HTERT RPE-1 (cell line): ENCODE data around the gene CYB561D1.

ENCODE experiments used
- in situ Hi-C: fragments of 300-500 bp; cut with MboI; formaldehyde crosslinking; loops from 4 replicates; pipeline ENCODE4 v1.14.3; 2020; ENCODE audit warnings: low sequenced_read_pairs

CYB561D1 gene

GRCh38 chr1:109499661-109500536 is 6.0 kb downstream of the CYB561D1 start:
- in situ Hi-C loops: no loop called here

GRCh38 chr1:109500941-109501381 is 7.1 kb downstream of the CYB561D1 start:
- in situ Hi-C loops: no loop called here

- in situ Hi-C loops: no loop called here
These were observed 7.9 kb downstream of the CYB561D1 start for GRCh38 chr1:109501644-109502363.

- in situ Hi-C loops: no loop called here
These were observed 8.5 kb downstream of the CYB561D1 start for GRCh38 chr1:109502364-109502851.

- in situ Hi-C loops: no loop called here
These were observed 10.0 kb downstream of the CYB561D1 start for GRCh38 chr1:109503935-109504334.

- in situ Hi-C loops: no loop called here
These were observed 11.1 kb downstream of the CYB561D1 start for GRCh38 chr1:109504974-109505373.

GRCh38 chr1:109508001-109508872 is 14.3 kb downstream of the CYB561D1 start:
- in situ Hi-C loops: no loop called here

- in situ Hi-C loops: no loop called here
These were observed 14.9 kb downstream of the CYB561D1 start for GRCh38 chr1:109508873-109509175.

- in situ Hi-C loops: no loop called here
These were observed 15.6 kb downstream of the CYB561D1 start, which contains the start of gene AMIGO1 for GRCh38 chr1:109509176-109510134. TSS of gene AMIGO1 (minus strand) at chr1:109509727. CDS start at chr1:109508912, 815 bp downstream.

- in situ Hi-C loops: no loop called here
These were observed 19.3 kb downstream of the CYB561D1 start for GRCh38 chr1:109513110-109513710.

- in situ Hi-C loops: no loop called here
These were observed 21.0 kb downstream of the CYB561D1 start for GRCh38 chr1:109514846-109515245.

- in situ Hi-C loops: no loop called here
These were observed 23.0 kb downstream of the CYB561D1 start for GRCh38 chr1:109516872-109517271.

- in situ Hi-C loops: no loop called here
These were observed 23.4 kb downstream of the CYB561D1 start for GRCh38 chr1:109517337-109517736.

GRCh38 chr1:109521002-109521951 is 27.4 kb downstream of the CYB561D1 start:
- in situ Hi-C loops: no loop called here

GRCh38 chr1:109522026-109522425 is 28.1 kb downstream of the CYB561D1 start:
- in situ Hi-C loops: no loop called here

GRCh38 chr1:109523706-109524105 is 29.8 kb downstream of the CYB561D1 start:
- in situ Hi-C loops: no loop called here

GRCh38 chr1:109527098-109527811 is 33.4 kb downstream of the CYB561D1 start:
- in situ Hi-C loops: no loop called here
